HepG2 (cell line): ENCODE data around the gene AGO4. TPM values are rescaled to one million over a fixed set of nuclear protein-coding genes. Genes with fewer than 3 reads are reported as not detected.

Experiments
- CHD4 ChIP-seq: fragments of 200-600 bp; sonication (generic); IDR thresholded peaks from 2 replicates; pipeline ENCODE4 v1.7.0; 2017; ENCODE audit warnings: mild to moderate bottlenecking, low read length, borderline replicate concordance
- CSRNP2 ChIP-seq: sonication (generic); formaldehyde crosslinking; conservative IDR thresholded peaks from 2 replicates; pipeline ENCODE4 v1.8.0; 2022; ENCODE audit warnings: low read depth, missing genetic modification reagents
- DNMT3B ChIP-seq: conservative IDR thresholded peaks from 2 replicates; pipeline ENCODE4 v1.6.1; 2016; ENCODE audit warnings: missing biosample characterization, control low read depth
- FIP1L1 ChIP-seq: fragments of 200-400 bp; formaldehyde crosslinking; IDR thresholded peaks from 2 replicates; pipeline ENCODE4 v1.6.1; 2018; ENCODE audit warnings: low read depth, mild to moderate bottlenecking, low read length, moderate library complexity, borderline replicate concordance; ENCODE audit not compliant: insufficient read depth
- HDAC2 ChIP-seq: sonication (generic); formaldehyde crosslinking; IDR thresholded peaks from 2 replicates; pipeline ENCODE4 v1.4.0; 2020; ENCODE audit warnings: missing genetic modification reagents
- NCOA1 ChIP-seq: sonication (generic); formaldehyde crosslinking; IDR thresholded peaks from 2 replicates; pipeline ENCODE4 v1.9.0; 2021; ENCODE audit warnings: missing genetic modification reagents
- POLR2G ChIP-seq: fragments of 200-400 bp; formaldehyde crosslinking; IDR thresholded peaks from 2 replicates; pipeline ENCODE4 v1.6.1; 2018; ENCODE audit warnings: mild to moderate bottlenecking, low read depth, low read length, moderate library complexity
- RFX1 ChIP-seq: fragments of 450-650 bp; IDR thresholded peaks from 2 replicates; pipeline ENCODE4 v1.6.1; 2017
- RXRA ChIP-seq: sonication (generic); formaldehyde crosslinking; IDR thresholded peaks from 2 replicates; pipeline ENCODE4 v1.5.1; 2020; ENCODE audit warnings: missing genetic modification reagents
- SRF ChIP-seq: IDR thresholded peaks from 2 replicates; pipeline ENCODE4 v1.6.1; 2011; ENCODE audit warnings: mild to moderate bottlenecking, low read depth, low read length, moderate library complexity
- YY1 ChIP-seq: IDR thresholded peaks from 2 replicates; pipeline ENCODE4 v1.6.1; 2011; ENCODE audit warnings: low read length, low read depth, moderate library complexity, mild to moderate bottlenecking; ENCODE audit not compliant: insufficient read depth, insufficient replicate concordance
- ZKSCAN1 ChIP-seq: fragments of 150-350 bp; IDR thresholded peaks from 2 replicates; pipeline ENCODE4 v1.6.1; 2014; ENCODE audit warnings: low read length
- ZNF326 ChIP-seq: sonication (generic); formaldehyde crosslinking; IDR thresholded peaks from 2 replicates; pipeline ENCODE4 v1.4.0; 2020; ENCODE audit warnings: missing genetic modification reagents, borderline replicate concordance
- ZNF431 ChIP-seq: sonication (generic); formaldehyde crosslinking; IDR thresholded peaks from 2 replicates; pipeline ENCODE4 v1.9.0; 2022; ENCODE audit warnings: missing genetic modification reagents, low read depth, mild to moderate bottlenecking, borderline replicate concordance
- ZNF530 ChIP-seq: sonication (generic); formaldehyde crosslinking; IDR thresholded peaks from 2 replicates; pipeline ENCODE4 v1.5.0; 2020; ENCODE audit warnings: low read depth, mild to moderate bottlenecking, missing genetic modification reagents
- ZNF564 ChIP-seq: sonication (generic); formaldehyde crosslinking; IDR thresholded peaks from 2 replicates; pipeline ENCODE4 v1.8.1; 2023; ENCODE audit warnings: mild to moderate bottlenecking, missing genetic modification reagents
- ZNF572 ChIP-seq: sonication (generic); formaldehyde crosslinking; IDR thresholded peaks from 2 replicates; pipeline ENCODE4 v1.5.1; 2020; ENCODE audit warnings: mild to moderate bottlenecking, missing genetic modification reagents
- ZNF629 ChIP-seq: sonication (generic); formaldehyde crosslinking; conservative IDR thresholded peaks from 2 replicates; pipeline ENCODE4 v1.5.0; 2020; ENCODE audit warnings: missing genetic modification reagents
- ZNF720 ChIP-seq: sonication (generic); formaldehyde crosslinking; IDR thresholded peaks from 2 replicates; pipeline ENCODE4 v1.4.0; 2020; ENCODE audit warnings: missing genetic modification reagents
- polyA plus RNA-seq, 8 experiments: library from polyadenylated mRNA; depleted of rRNA in 3 of 8; stranded (reverse) in 7 of 8; unstranded in 1 of 8; fragments of >200 nt; fragmentation: Illumina TruSeq in 4 of 8; extraction: Trizol in 4 of 8; gene quantifications; 2 replicates each; pipeline versions ENCODE4 v1.2.1 to v1.2.3, GENCODE V29; 2011 to 2016; ENCODE audit warnings: low read depth in 4 of 8, missing spikeins in 1 of 8, mixed read lengths in 1 of 8; ENCODE audit not compliant: insufficient read depth in 1 of 8
- total RNA-seq, 5 experiments: library from RNA; depleted of rRNA; stranded (reverse); fragments of >200 nt; fragmentation: Illumina TruSeq; extraction: Trizol; gene quantifications; 2 replicates each; pipeline ENCODE4 v1.2.3, GENCODE V29; 2016; ENCODE audit warnings: low read depth in 1 of 5
- TF ChIP-seq, protein P1 (sequence below), 2 experiments: sonication (generic) in 1 of 2; formaldehyde crosslinking in 1 of 2; IDR thresholded peaks; 2 replicates each; pipeline versions ENCODE4 v1.6.1 to v1.9.0; 2014 to 2022; ENCODE audit warnings: antibody characterized with exemption in 1 of 2, borderline replicate concordance in 1 of 2, inconsistent platforms in 1 of 2, low read depth in 1 of 2, missing genetic modification reagents in 1 of 2
- TF ChIP-seq, protein P2 (sequence below): sonication (generic); formaldehyde crosslinking; IDR thresholded peaks from 2 replicates; pipeline ENCODE4 v1.8.0; 2022; ENCODE audit warnings: missing genetic modification reagents, low read depth, mild to moderate bottlenecking, borderline replicate concordance

The AGO4 gene
- total and polyA plus RNA-seq, 2 of the 13 experiments (the other 11 are each of a cell fraction or from before 2014, with no cell fraction given), result 6.0 to 13.8 TPM

DNA sequence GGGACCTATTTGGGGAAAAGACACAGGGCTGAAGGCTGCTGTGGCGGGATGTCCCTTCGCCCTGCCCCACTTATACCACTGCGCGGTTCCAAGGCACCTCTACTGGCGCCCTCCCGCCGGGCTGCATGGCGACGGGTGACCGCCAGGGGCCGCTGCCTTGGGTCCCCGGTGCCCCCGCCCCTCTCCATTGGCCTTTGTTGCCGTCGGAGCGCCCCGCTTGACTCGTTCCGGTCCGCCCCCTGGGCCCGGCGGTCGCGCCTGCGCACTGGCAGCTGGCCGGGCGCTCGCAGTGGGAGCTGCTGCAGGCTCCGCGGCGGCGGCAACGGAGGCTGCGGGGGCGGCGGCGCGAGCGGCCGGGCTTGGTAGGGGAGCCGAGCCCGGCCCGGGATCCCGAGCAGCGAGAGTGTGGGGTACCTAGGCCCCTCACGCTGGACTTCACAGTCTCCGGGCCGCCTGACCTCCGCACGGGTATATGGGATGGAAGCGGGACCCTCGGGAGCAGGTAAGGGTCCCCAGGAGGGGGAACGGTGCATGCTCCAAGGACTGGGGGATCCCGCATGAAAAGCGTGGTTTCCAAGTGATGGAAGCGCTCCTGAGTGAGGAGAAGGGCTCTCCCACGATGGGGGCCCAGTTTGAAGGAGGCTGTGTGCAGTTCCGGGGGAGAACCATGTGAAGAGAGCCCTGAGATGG is 75.3 kb downstream of the AGO4 start, which contains the start of gene AGO1 (continued):
- TF ChIP-seq, protein P1, sequence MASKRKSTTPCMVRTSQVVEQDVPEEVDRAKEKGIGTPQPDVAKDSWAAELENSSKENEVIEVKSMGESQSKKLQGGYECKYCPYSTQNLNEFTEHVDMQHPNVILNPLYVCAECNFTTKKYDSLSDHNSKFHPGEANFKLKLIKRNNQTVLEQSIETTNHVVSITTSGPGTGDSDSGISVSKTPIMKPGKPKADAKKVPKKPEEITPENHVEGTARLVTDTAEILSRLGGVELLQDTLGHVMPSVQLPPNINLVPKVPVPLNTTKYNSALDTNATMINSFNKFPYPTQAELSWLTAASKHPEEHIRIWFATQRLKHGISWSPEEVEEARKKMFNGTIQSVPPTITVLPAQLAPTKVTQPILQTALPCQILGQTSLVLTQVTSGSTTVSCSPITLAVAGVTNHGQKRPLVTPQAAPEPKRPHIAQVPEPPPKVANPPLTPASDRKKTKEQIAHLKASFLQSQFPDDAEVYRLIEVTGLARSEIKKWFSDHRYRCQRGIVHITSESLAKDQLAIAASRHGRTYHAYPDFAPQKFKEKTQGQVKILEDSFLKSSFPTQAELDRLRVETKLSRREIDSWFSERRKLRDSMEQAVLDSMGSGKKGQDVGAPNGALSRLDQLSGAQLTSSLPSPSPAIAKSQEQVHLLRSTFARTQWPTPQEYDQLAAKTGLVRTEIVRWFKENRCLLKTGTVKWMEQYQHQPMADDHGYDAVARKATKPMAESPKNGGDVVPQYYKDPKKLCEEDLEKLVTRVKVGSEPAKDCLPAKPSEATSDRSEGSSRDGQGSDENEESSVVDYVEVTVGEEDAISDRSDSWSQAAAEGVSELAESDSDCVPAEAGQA (IDR thresholded peaks at IDR 0.05; ENCODE audit: low read depth), result no peak
- TF ChIP-seq, protein P1 (CRISPR knock-in tag; IDR thresholded peaks at IDR 0.05; ENCODE audit: borderline replicate concordance), result no peak
- TF ChIP-seq NCOA1 (no peak), YY1 (peak; percentile 72), SRF (peak; percentile 4; the same call in 1 of the 2 replicates), CHD4 (no peak), ZNF629 (CRISPR knock-in tag) (no peak), RXRA (CRISPR knock-in tag) (peak; percentile 42; the same call in 1 of the 2 replicates), ZNF572 (CRISPR knock-in tag) (no peak), ZKSCAN1 (no peak), RFX1 (no peak), ZNF431 (CRISPR knock-in tag) (no peak), ZNF720 (no peak), ZNF326 (no peak), ZNF530 (no peak), ZNF564 (CRISPR knock-in tag) (no peak), POLR2G (peak; percentile 87), DNMT3B (CRISPR knock-in tag) (no peak; the same call in 1 of the 2 replicates), FIP1L1 (no peak), CSRNP2 (CRISPR knock-in tag) (no peak), HDAC2 (CRISPR knock-in tag) (peak; percentile 54; the same call in 1 of the 2 replicates)
- TF ChIP-seq, protein P2, sequence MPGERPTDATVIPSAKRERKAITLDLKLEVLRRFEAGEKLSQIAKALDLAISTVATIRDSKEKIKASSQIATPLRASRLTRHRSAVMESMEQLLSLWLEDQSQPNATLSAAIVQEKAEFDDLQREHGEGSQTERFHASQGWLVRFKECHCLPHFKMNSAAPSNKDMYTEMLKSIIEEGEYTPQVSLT, result no peak
